T-cell (primary cell): ENCODE results near the gene GAS5. TPM values are rescaled to one million over a fixed set of nuclear protein-coding genes. Genes with fewer than 3 reads are reported as not detected.

Source experiments
- ATAC-seq, 4 experiments: fragments of 200-7000 bp in 3 of 4; fragments of 150-1000 bp in 1 of 4; cut with Tn5 transposase; replicated peaks in 1 of 4; 1 replicate in 3 of 4; 2 replicates in 1 of 4; pipeline ENCODE4 v1.10.0; 2021; ENCODE audit warnings: moderate library complexity in 3 of 4, mild to moderate bottlenecking in 2 of 4, moderate number of reproducible peaks in 1 of 4
- CTCF ChIA-PET, 2 donors: fragments of 300-600 bp; sonication (Branson Sonifier 250); formaldehyde crosslinking; loops; one replicate each; lab custom pipeline; 2022; ENCODE audit warnings: antibody characterized with exemption in 2 of 2; lab: Charles Lee
- POLR2A ChIA-PET, 2 donors: fragments of 300-600 bp; sonication (Branson Sonifier 250); formaldehyde crosslinking; loops; one replicate each; lab custom pipeline; 2022; ENCODE audit warnings: antibody characterized with exemption in 2 of 2; lab: Charles Lee
- DNase-seq, 35 experiments: peaks; one replicate each; pipeline versions ENCODE4 v3.0.0 to v3.0.0-alpha.2; 2013 to 2023
- H3K27ac ChIP-seq: one replicate; pipeline ENCODE4 v1.5.1; 2013; ENCODE audit warnings: low read length
- H3K27me3 ChIP-seq, 2 experiments: replicated peaks in 1 of 2; 1 replicate in 1 of 2; 2 replicates in 1 of 2; pipeline versions ENCODE4 v1.6.1 to v1.7.0; 2013; ENCODE audit warnings: low read length in 1 of 2, mixed read lengths in 1 of 2; ENCODE audit not compliant: control insufficient read depth in 2 of 2, insufficient read depth in 2 of 2; ENCODE audit errors: extremely low read depth in 1 of 2
- H3K36me3 ChIP-seq, 2 donors: 1 replicate in 1 of 2; 2 replicates in 1 of 2; pipeline versions ENCODE4 v1.6.1 to v1.7.0; 2013; ENCODE audit warnings: low read length in 1 of 2; ENCODE audit not compliant: control insufficient read depth in 2 of 2, insufficient read depth in 1 of 2; ENCODE audit errors: extremely low read depth in 1 of 2
- H3K4me1 ChIP-seq, 2 experiments: 1 replicate in 1 of 2; 2 replicates in 1 of 2; pipeline versions ENCODE4 v1.6.1 to v1.7.0; 2013; ENCODE audit warnings: low read length in 2 of 2, mixed read lengths in 1 of 2; ENCODE audit not compliant: insufficient read depth in 2 of 2, control insufficient read depth in 1 of 2; ENCODE audit errors: extremely low read depth in 1 of 2
- H3K4me3 ChIP-seq, 2 donors: 1 replicate in 1 of 2; 2 replicates in 1 of 2; pipeline versions ENCODE4 v1.5.1 to v1.7.0; 2013; ENCODE audit warnings: mild to moderate bottlenecking in 2 of 2, low read length in 1 of 2, moderate library complexity in 1 of 2; ENCODE audit not compliant: control insufficient read depth in 1 of 2; ENCODE audit errors: extremely low read depth in 1 of 2
- H3K9me3 ChIP-seq: 2 replicates; pipeline ENCODE4 v1.7.0; 2013
- H3K27ac Mint-ChIP-seq, 2 donors: one replicate each; pipeline ENCODE4 v1.8.0; 2020 to 2021; ENCODE audit warnings: mild to moderate bottlenecking in 2 of 2, mixed read lengths in 2 of 2
- H3K27me3 Mint-ChIP-seq, 2 donors: one replicate each; pipeline ENCODE4 v1.8.0; 2021 to 2022; ENCODE audit warnings: mixed read lengths in 2 of 2
- H3K36me3 Mint-ChIP-seq: one replicate; pipeline ENCODE4 v1.8.0; 2021; ENCODE audit warnings: mixed read lengths
- H3K4me1 Mint-ChIP-seq, 3 donors: one replicate each; pipeline ENCODE4 v1.8.0; 2020 to 2022; ENCODE audit warnings: mixed read lengths in 3 of 3, mild to moderate bottlenecking in 1 of 3
- H3K4me3 Mint-ChIP-seq, 3 donors: one replicate each; pipeline ENCODE4 v1.8.0; 2020 to 2022; ENCODE audit warnings: mild to moderate bottlenecking in 3 of 3, mixed read lengths in 3 of 3, moderate library complexity in 3 of 3
- H3K9me3 Mint-ChIP-seq, 3 donors: one replicate each; pipeline ENCODE4 v1.8.0; 2020 to 2022; ENCODE audit warnings: mixed read lengths in 3 of 3
- WGBS: methylation state at CpG from one replicate; pipeline ENCODE4 v1.1.5; 2013; ENCODE audit warnings: missing lambda C conversion rate; ENCODE audit not compliant: insufficient coverage; 5-methylcytosine and 5-hydroxymethylcytosine counted together
- total RNA-seq, 35 experiments: library from RNA in 6 of 35; stranded (reverse) in 6 of 35; fragments of 120-200 nt in 1 of 35; gene quantifications; one replicate each; pipeline versions ENCODE4 v1.2.1 to v1.2.4 and lab custom pipeline; 2013 to 2026

GAS5 gene
- total RNA-seq, 5 donors from 2014 or later (not counting 1 experiment from before 2014, with no cell fraction given): 638 to 881 (median 772) TPM

DNA sequence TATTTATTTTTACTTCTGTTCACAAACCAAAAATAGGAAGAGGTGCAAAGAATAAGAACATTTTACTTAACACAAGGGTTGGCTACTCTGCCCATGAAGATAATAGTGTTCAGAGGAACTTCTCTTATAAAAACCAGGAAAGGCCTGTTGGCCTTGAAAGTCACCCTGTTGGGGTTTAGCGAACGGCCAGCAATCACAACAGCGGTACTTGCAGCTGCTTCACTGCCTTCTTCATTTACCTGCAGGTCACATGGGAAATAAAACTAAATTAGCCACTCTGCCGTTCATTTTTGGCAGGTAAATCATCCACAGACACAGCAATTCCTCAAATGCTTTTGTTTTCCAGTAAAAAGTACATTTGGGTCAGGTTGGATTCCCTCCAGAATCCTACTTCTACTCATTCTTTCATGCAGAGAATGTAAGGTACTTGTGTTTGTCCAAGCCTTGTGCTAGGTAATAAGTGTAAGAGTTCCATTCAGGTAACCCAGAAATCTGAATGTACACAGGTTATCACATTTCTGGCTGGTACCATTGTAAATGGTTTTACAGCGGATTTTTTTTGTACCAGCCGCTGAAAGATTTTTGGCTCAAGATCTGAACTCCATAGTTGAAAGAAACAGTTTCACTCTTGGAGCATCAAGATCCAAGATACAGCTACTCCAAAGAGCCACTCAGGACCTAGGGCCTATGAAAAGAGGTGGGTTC lies 36.2 kb upstream of the GAS5 start:
- WGBS: 100% methylated on average over 2 of the region's 6 CpGs
- H3K27ac Mint-ChIP-seq: no peak overlapping the region

DNA sequence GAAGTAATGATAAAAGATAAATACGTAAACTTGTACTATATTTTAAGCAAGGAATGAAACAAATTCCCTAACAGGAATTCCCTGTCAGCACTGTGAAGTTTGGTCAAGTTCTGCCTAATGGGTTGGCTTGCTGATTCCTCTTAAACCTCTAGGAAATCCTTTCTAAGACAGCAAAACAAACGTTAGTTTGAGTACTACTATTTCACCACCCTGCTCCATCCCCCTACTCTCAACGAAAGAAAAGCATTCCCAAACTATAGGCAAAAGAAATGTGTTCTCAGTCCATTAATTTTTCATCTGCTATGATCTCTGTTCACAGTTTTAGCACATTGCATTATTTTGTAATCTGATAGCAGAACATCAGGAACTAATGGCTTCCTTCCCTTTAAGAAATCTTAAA lies 33.2 kb upstream of the GAS5 start:
- H3K27me3 Mint-ChIP-seq: no peaks in the 10 kb centered on the region
- WGBS: 86% methylated on average over 1 of the region's 3 CpGs
- H3K9me3 ChIP-seq: no peaks in the 10 kb centered on the region
- ATAC-seq (no peak), DNase-seq (no peak)
- no peaks in the 10 kb centered on the region for H3K27me3 ChIP-seq
- H3K4me1 ChIP-seq: no peaks in the 10 kb centered on the region
- H3K36me3 Mint-ChIP-seq: peaks cover 26% of the 10 kb centered on the region
- ChIA-PET CTCF (no interaction called here), POLR2A (no interaction called here)
- H3K27ac ChIP-seq: no peak overlapping the region
- no peak overlapping the region for H3K4me3 Mint-ChIP-seq
- peaks cover 3% of the 10 kb centered on the region in 2 donors for H3K36me3 ChIP-seq
- H3K27ac Mint-ChIP-seq: no peak overlapping the region
- H3K9me3 Mint-ChIP-seq: peaks cover 0 to 3% (median 0%) of the 10 kb centered on the region in 3 donors
- H3K4me3 ChIP-seq: no peak overlapping the region
- H3K4me1 Mint-ChIP-seq: peaks cover 9 to 20% (median 19%) of the 10 kb centered on the region in 3 donors

More for the DNA sequence above, 36.2 kb upstream of the GAS5 start:
- H3K27me3 Mint-ChIP-seq: no peaks in the 10 kb centered on the region
- H3K27ac ChIP-seq: no peak overlapping the region
- no peaks in the 10 kb centered on the region for H3K27me3 ChIP-seq
- H3K4me3 ChIP-seq: no peak overlapping the region
- ATAC-seq: no peak
- H3K9me3 ChIP-seq: no peaks in the 10 kb centered on the region
- POLR2A ChIA-PET: no interaction called here
- peaks cover 9 to 14% (median 12%) of the 10 kb centered on the region in 3 donors for H3K4me1 Mint-ChIP-seq
- CTCF ChIA-PET: interaction anchor here in 1 of 2 donors (1.0 kb wide), 1 partner anchor 15 kb away, joined by 3 read pairs; no protein-coding TSS in a partner anchor
- peaks cover 0 to 3% of the 10 kb centered on the region in 2 donors for H3K36me3 ChIP-seq
- DNase-seq: no peak
- peaks cover 22% of the 10 kb centered on the region for H3K36me3 Mint-ChIP-seq
- peaks cover 0 to 5% (median 0%) of the 10 kb centered on the region in 3 donors for H3K9me3 Mint-ChIP-seq
- H3K4me1 ChIP-seq: no peaks in the 10 kb centered on the region
- no peak overlapping the region for H3K4me3 Mint-ChIP-seq

GRCh38 chr1:173900427-173900826 lies 32.6 kb upstream of the GAS5 start:
- peaks cover 23% of the 10 kb centered on the region for H3K36me3 Mint-ChIP-seq
- H3K9me3 ChIP-seq: no peaks in the 10 kb centered on the region
- H3K9me3 Mint-ChIP-seq: no peaks in the 10 kb centered on the region
- H3K4me3 Mint-ChIP-seq: no peak overlapping the region
- H3K27me3 ChIP-seq: no peaks in the 10 kb centered on the region
- H3K36me3 ChIP-seq: peaks cover 3% of the 10 kb centered on the region in 2 donors
- H3K27ac Mint-ChIP-seq: no peak overlapping the region
- H3K4me3 ChIP-seq: no peak overlapping the region
- no peaks in the 10 kb centered on the region for H3K27me3 Mint-ChIP-seq
- POLR2A ChIA-PET: no interaction called here
- no peak for DNase-seq
- no peak overlapping the region for H3K27ac ChIP-seq
- H3K4me1 Mint-ChIP-seq: peaks cover 9 to 20% (median 19%) of the 10 kb centered on the region in 3 donors
- 44% methylated on average over 2 of the region's 2 CpGs for WGBS
- no peaks in the 10 kb centered on the region for H3K4me1 ChIP-seq
- CTCF ChIA-PET: no interaction called here
- ATAC-seq: no peak

DNA sequence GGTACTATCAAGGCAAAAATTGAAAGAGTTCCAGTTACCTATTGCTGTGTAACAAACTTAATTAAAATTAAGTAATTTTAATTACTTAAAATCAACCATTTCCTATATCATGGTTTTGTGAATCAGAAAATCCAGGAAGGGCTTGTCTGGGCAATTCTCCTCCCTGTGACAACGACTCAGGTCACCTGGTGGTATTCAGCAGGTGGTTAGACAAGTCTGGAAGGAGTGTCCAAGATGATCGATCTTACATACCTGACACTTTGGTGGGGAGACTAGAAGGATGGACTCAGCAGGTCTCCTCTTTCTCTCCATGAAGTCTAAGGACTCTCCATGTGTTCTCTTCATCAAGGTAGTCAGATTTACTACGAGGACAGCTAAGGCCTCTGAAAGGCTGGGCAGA lies 26.4 kb upstream of the GAS5 start:
- CTCF ChIA-PET: no interaction called here
- POLR2A ChIA-PET: no interaction called here
- no peak overlapping the region for H3K27ac Mint-ChIP-seq

GRCh38 chr1:173893611-173894010 lies 25.8 kb upstream of the GAS5 start:
- no peak for DNase-seq
- Histone ChIP-seq H3K27me3 (no peaks in the 10 kb centered on the region), H3K9me3 (no peaks in the 10 kb centered on the region), H3K36me3 (peaks cover 0 to 23% of the 10 kb centered on the region in 2 donors), H3K4me1 (no peaks in the 10 kb centered on the region), H3K27ac (no peak overlapping the region), H3K4me3 (no peak overlapping the region)
- H3K9me3 Mint-ChIP-seq: no peaks in the 10 kb centered on the region
- peaks cover 18 to 19% (median 19%) of the 10 kb centered on the region in 3 donors for H3K4me1 Mint-ChIP-seq
- H3K4me3 Mint-ChIP-seq: no peak overlapping the region
- peaks cover 41% of the 10 kb centered on the region for H3K36me3 Mint-ChIP-seq
- no CpG with 5 or more reads among the region's 1 CpG for whole genome bisulfite sequencing
- H3K27ac Mint-ChIP-seq: no peak overlapping the region
- ATAC-seq: no peak
- H3K27me3 Mint-ChIP-seq: no peaks in the 10 kb centered on the region
- POLR2A ChIA-PET: no interaction called here
- CTCF ChIA-PET: no interaction called here

More for the DNA sequence above, 26.4 kb upstream of the GAS5 start:
- no peaks in the 10 kb centered on the region for H3K9me3 ChIP-seq
- no peaks in the 10 kb centered on the region for H3K9me3 Mint-ChIP-seq
- peaks cover 17 to 23% (median 18%) of the 10 kb centered on the region in 3 donors for H3K4me1 Mint-ChIP-seq
- ATAC-seq (no peak), DNase-seq (no peak)
- WGBS: no CpG with 5 or more reads among the region's 3 CpGs
- H3K4me1 ChIP-seq: no peaks in the 10 kb centered on the region
- no peak overlapping the region for H3K4me3 Mint-ChIP-seq
- no peak overlapping the region for H3K4me3 ChIP-seq
- H3K27ac ChIP-seq: no peak overlapping the region
- H3K27me3 ChIP-seq: no peaks in the 10 kb centered on the region
- H3K36me3 ChIP-seq: peaks cover 0 to 20% of the 10 kb centered on the region in 2 donors
- no peaks in the 10 kb centered on the region for H3K27me3 Mint-ChIP-seq
- H3K36me3 Mint-ChIP-seq: peaks cover 43% of the 10 kb centered on the region

DNA sequence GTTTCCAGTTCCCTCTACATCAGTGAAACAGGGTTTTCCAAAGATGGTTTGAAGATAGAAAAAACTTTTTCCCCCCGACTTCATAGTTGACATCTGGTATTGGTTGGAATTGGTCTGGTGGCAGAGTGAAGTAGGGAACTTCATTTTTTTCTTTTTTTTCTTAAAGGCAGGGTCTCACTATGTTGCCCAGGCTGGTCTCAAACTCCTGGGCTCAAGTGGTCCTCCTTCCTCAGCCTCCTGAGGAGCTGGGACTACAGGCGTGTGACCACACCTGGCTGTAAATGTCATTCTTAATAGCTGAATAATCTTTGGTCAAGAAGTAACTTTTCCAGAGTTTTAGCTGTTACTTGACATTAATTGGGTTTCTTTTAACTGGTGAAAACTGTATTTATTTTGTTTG lies 22.1 kb upstream of the GAS5 start:
- no peak overlapping the region for H3K27ac Mint-ChIP-seq
- no peak overlapping the region for H3K4me3 Mint-ChIP-seq
- Histone ChIP-seq H3K36me3 (peaks cover 6 to 36% of the 10 kb centered on the region in 2 donors), H3K27me3 (no peaks in the 10 kb centered on the region), H3K27ac (no peak overlapping the region), H3K4me1 (peaks cover 9 to 13% of the 10 kb centered on the region in 2 experiments), H3K9me3 (no peaks in the 10 kb centered on the region), H3K4me3 (no peak overlapping the region)
- CTCF ChIA-PET: interaction anchor here in 1 of 2 donors (0.6 kb wide), 1 partner anchor 66 kb away, joined by 3 read pairs; no protein-coding TSS in a partner anchor
- POLR2A ChIA-PET: no interaction called here
- no peaks in the 10 kb centered on the region for H3K27me3 Mint-ChIP-seq
- no CpG with 5 or more reads among the region's 2 CpGs for WGBS
- H3K9me3 Mint-ChIP-seq: no peaks in the 10 kb centered on the region
- no peak for ATAC-seq
- peaks cover 34 to 46% (median 44%) of the 10 kb centered on the region in 3 donors for H3K4me1 Mint-ChIP-seq
- no peak for DNase-seq
- peaks cover 65% of the 10 kb centered on the region for H3K36me3 Mint-ChIP-seq
